Measurements from ENCODE around the gene GRAMD4.

The GRAMD4 gene

DNA sequence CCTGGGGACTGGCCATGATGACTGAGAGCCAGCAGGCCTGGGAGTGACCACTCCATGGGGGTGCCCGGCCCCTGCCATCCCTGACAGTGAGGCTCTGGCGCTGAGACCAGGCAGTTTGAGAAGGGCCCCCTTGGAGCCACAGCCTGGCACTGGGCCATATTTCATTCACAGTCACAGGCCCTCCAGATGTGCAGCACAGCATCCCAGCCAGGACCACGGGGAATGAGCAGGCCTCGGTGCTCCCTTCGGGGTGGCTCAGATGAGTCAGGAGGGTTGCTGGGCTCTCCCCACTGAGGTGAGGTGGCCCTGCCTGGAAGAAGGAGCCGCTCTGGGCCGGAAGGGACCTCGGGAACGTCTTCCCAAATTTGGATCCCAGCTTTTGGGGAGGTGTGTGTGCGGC is 53.0 kb downstream of the GRAMD4 start:
- DNase-seq (ENCODE audit: low spot score): no peak

DNA sequence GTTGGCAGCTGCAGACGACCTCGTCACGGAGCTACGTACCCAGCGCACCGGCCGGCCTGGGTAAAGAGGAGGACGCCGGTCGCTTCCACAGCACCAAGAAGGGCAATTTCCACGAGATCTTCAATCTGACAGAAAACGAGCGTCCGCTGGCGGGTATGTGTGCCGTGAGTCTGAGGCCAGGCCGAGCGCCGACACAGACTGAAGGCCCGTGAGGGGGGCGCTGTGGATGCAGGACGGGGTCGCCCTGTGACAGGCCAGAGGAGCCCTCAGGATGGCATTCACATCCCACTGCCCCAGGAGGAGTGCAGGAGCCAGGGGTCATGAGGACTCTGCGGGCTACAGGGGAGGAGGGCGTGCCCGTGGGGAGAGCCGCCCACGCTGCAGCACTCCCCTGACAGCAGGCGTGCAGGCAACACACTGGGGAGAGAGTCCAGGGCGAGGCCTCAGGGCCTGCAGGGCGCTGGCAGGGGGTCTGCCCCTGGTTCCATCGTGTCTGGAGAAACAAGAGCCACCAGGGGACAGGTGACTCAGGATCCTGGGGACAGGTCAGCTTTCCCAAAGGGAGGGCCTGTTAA is 53.6 kb downstream of the GRAMD4 start:
- no peak for DNase-seq (ENCODE audit: low spot score)

GRCh38 chr22:46674367-46674781 is 54.2 kb downstream of the GRAMD4 start:
- DNase-seq (ENCODE audit: low spot score): peak; percentile 88

DNA sequence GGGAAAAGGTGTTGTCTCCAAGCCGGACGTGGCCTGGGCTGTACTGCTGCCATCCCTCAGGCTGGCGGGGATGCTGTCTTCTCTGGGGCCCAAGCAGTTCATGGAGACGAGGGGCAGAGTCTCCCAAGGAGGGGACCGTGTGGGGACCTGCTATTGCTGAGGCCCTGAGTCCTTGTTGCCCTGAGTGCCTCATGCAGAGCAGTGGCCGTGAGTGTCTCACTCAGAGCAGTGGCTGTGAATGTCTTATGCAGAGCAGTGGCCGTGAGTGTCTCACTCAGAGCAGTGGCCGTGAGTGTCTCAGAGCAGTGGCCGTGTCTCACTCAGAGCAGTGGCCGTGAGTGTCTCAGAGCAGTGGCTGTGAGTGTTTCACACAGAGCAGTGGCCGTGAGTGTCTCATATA is 54.7 kb downstream of the GRAMD4 start:
- DNase-seq (ENCODE audit: low spot score): no peak

DNA sequence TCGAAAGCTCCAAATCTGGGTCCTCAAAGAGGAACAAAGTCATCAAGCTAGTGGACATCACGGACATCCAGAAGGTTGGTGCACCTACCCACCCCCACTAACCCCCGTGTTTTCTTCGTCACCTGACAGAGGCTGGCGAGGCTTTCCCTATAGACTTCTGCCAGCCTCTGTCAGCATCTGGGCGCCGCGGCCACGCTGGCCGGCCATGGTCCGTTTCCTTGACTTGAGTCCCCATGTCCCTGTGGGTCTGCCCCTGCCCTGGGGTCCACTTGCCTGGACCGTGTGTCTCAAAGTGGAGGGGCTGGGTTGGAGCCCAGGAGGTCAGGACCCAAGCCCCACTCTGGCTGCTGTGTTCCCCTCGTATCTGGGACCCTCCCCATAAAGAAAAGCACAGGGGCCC is 55.3 kb downstream of the GRAMD4 start:
- DNase-seq (ENCODE audit: low spot score): no peak

GRCh38 chr22:46675938-46676337 is 55.8 kb downstream of the GRAMD4 start:
- DNase-seq (ENCODE audit: low spot score): no peak

- no peak for DNase-seq (ENCODE audit: low spot score)
Observed at GRCh38 chr22:46676479-46676878, 56.3 kb downstream of the GRAMD4 start.

- DNase-seq (ENCODE audit: low spot score): no peak
Observed at GRCh38 chr22:46676881-46677280, 56.7 kb downstream of the GRAMD4 start.

- DNase-seq (ENCODE audit: low spot score): no peak
Observed at GRCh38 chr22:46677323-46678002, 57.3 kb downstream of the GRAMD4 start.

DNA sequence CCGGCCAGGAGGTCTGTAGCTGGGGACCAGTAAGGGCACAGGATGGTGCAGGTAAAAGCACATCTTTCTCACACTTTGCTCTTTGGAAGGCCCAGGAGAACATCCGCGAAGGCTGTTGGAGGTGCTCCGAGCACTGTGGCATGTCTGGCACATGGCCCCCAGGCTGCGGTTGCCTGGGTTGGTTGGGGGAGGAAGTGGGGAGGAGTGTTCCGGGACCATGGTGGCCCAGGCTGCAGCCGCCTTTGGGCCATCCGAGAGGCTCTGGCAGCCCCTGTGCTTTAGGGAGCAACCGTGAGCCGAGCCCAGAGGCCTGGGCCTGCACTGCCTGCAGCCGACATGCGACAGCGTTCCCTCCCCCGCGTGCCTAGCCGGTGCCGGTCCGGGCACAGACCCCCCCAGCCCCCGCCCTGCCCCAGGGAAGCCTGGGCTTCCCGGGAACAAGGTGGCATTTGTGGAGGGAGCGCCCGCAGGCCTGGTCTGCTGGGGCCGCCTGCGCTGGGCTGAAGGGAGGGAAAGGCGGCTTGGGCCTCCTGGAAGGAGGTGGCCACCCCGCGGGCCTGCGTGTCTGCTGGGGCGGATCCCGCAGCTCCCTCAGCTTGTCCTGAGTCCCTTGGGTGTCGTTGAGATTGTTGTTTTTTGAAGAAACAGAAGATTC is 57.9 kb downstream of the GRAMD4 start:
- DNase-seq (ENCODE audit: low spot score): no peak

DNA sequence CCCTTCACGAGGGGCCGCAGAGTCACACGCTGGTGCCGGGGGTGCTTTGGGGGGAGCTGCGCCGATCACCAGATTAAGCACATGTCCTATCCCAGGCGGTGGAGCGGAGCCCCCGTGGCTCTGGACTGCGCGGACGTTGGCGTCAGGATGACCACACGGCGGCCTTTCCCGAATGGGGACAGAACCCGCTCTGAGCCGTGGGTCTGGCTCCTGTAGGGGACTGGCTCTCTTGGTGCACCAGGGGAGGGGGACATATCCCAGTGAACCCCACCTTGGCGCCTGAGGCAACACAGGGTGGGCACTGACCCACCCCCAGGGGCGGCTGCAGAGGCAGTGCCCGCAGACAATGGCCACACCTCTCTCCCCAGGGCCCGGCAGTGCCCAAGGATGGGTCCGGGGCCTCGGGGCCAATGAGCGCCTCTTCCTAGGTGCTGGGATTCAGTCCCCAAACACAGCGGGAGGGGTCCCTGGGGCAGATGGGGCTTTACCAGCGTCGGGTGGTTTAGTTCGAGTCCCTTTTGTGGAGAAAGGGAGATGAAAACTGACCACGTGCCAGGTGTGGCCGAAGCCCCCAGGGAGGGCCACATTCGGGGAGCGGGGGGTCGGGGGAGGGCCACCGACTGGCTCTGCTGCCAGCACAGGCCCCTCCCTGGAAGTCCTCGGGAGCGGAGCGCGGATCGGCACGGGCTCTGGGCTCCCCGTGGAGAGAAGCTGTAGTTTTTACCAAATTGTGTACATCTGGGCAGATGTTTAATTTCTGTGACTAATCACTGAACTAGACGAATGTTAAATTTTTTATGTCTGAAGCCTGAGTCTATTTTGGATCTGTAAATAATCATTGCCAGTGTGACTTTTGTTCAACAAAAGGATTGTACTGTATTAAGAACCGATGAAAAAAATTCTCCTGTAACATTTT is 58.9 kb downstream of the GRAMD4 start:
- no peak for DNase-seq (ENCODE audit: low spot score)

DNA sequence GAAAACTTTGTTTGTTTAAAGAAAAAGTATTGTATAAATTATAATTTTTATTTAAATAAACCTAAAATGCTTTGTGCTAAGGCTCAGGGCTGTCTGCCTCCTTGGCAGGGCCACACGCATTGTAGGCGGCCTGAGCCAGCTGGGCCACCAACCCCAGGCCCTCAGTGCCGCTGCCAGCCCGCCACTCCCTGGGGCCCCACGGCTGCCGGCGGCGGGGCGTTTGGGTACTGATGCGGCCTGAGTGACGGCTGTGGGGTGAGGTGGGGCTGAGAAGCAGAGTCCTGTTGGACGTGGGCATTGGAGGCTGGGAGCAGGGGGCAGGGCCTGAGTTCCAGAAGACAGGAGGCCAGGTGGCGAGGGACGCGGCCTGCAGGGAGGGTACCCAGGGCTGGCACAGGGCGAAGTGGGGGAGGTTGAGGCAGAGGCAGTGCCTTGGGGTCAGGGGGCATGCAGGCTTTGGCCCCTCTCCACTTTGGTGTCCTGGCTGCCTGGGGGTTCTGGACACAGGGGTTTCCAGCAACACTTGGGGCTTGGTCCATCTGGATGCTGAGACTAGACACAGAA is 59.6 kb downstream of the GRAMD4 start:
- DNase-seq (ENCODE audit: low spot score): no peak

GRCh38 chr22:46681010-46681409 is 60.8 kb downstream of the GRAMD4 start:
- no peak for DNase-seq (ENCODE audit: low spot score)

GRCh38 chr22:46682011-46682731 is 62.0 kb downstream of the GRAMD4 start:
- DNase-seq (ENCODE audit: low spot score): no peak

- DNase-seq (ENCODE audit: low spot score): no peak
Observed at GRCh38 chr22:46684706-46685105, 64.5 kb downstream of the GRAMD4 start.

- no peak for DNase-seq (ENCODE audit: low spot score)
Observed at GRCh38 chr22:46686221-46687047, 66.2 kb downstream of the GRAMD4 start.

DNA sequence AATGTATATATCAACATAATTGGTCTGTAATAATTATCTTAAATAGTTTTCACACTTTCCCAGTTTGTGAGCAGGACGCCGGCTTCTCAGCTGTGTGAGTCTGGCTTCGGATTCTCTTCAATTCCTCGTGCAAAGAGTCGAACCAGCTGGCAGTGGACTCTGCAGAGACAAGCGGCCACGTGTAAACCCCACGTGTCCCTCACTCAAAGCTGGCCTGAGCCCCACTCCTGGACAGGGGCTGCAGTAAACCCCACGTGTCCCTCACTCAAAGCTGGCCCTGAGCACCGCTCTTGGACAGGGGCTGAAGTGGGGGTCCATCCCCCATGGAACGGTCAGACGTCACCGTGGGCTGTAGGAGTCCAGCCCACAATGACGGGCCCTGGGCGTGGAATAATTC is 66.9 kb downstream of the GRAMD4 start:
- DNase-seq (ENCODE audit: low spot score): no peak

GRCh38 chr22:46687460-46687859 is 67.3 kb downstream of the GRAMD4 start:
- DNase-seq (ENCODE audit: low spot score): no peak

GRCh38 chr22:46688949-46689348 is 68.8 kb downstream of the GRAMD4 start:
- no peak for DNase-seq (ENCODE audit: low spot score)

DNA sequence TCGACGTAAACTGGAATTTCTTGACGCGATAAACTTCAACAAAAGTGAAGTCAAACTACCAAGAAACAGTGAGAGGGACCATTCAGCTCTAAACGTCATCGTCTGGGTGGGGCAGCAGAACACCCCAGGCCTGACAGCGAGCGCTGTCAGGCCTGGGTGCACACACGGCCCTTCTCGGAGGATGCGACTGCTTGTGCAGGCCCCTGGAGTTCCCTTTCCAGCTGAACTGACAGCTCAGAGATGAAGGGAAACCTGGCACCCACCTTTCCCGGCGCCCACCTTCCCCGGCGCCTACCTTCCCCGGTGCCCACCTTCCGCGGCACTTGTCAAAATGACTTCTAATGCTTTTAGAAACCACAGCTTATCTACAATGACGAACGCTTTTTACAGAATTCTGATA is 70.0 kb downstream of the GRAMD4 start:
- DNase-seq (ENCODE audit: low spot score): no peak

DNA sequence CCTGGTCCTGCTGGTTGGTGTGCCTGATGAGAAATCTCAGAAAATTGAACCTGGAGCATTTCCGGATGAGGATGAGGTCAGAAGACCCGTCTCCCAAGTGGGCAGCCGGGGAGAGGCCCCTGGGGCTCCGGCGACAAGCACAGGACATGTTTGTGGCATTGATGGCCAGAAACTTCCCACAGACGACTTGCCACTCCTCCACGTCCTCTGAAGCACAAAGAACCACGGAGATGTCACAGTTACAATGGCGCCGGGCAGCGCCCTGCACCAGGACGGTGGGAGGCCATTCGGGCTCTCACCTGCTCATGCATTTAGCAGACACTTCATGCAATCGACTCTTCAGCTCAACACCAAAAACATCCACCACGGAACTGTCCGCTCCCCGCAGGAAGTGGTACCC is 71.4 kb downstream of the GRAMD4 start:
- DNase-seq (ENCODE audit: low spot score): no peak

Data from kidney capillary endothelial cell (primary cell).